ENCODE data around the gene CARD14.

CARD14 gene

DNA sequence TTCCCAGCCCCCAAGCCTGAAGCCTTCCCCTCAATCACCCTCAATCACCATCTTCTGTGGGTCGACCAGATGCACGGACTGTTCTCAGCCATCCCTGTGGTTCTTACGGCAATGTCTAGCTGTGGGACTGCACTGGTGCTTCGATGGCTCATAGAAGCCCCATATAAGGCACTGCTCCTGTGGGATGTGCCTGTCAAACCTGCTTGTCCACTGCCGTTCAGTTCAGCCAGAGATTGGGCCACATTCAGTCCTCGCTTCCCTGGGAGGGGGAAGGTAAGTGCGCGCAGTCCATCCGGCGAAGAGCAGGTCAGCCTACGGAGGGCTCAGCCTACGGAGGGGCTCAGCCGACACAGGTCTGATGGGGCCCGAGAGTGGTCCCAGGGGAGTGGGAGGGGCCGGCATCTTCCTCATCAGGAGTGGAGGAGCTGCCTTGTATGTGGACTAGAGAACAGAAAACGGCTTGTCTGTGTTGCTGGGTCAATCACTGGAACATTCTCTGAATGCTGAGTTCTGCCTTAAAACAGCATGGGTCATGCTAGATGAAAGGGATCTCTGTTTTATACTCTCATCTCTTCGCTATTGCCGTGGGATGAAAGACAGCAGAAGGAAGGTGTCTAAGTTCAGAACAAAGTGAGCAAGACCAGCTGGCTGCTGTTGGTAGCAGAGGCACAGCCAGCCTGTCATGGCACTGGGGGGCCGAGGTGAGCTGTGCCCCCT lies at the start of gene CARD14:
TSS of gene CARD14 (plus strand) at position 247 of the 717 bp plus-strand sequence. CDS start 11,409 bp downstream, outside the sequence.
- in situ Hi-C loops (cut with HindIII; ENCODE audit: low sequenced_read_pairs) = loop anchor here (5.0 kb wide), 1 partner anchor 78 kb away; no protein-coding TSS in a partner anchor
- TF ChIP-seq, protein P1, sequence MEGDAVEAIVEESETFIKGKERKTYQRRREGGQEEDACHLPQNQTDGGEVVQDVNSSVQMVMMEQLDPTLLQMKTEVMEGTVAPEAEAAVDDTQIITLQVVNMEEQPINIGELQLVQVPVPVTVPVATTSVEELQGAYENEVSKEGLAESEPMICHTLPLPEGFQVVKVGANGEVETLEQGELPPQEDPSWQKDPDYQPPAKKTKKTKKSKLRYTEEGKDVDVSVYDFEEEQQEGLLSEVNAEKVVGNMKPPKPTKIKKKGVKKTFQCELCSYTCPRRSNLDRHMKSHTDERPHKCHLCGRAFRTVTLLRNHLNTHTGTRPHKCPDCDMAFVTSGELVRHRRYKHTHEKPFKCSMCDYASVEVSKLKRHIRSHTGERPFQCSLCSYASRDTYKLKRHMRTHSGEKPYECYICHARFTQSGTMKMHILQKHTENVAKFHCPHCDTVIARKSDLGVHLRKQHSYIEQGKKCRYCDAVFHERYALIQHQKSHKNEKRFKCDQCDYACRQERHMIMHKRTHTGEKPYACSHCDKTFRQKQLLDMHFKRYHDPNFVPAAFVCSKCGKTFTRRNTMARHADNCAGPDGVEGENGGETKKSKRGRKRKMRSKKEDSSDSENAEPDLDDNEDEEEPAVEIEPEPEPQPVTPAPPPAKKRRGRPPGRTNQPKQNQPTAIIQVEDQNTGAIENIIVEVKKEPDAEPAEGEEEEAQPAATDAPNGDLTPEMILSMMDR (IDR thresholded peaks at IDR 0.05; ENCODE audit: low read depth, low read length, missing control alignments) = no peak

DNA sequence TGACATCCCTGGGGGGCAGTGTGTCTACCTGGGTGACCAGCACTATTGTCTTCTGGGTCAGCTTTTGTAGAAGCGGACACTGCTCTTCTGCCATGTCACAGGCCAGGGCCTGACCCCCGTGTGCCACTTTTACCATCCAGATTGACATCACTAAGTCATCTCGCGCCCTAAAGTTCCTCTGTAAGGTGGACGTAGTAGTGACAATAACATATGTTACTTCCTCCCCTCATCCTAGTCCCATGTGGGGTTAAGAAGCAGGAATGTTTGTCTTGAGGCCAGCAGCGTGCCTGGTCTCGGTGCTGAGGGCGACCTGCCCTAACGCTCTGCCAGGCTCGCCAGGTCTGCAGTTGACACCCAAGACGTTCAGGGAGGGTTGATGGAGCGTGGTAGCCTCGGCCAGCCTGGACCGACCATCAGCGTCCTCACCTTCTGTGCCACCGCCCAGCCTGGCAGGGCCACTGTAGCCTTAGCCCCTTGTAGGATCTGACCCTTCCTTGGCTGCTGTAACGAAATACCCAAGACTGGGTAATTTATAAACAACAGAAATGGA lies 47.7 kb upstream of the CARD14 start:
- in situ Hi-C loops (cut with HindIII; ENCODE audit: low sequenced_read_pairs) = no loop called here
- TF ChIP-seq, protein P1 (IDR thresholded peaks at IDR 0.05; ENCODE audit: low read depth, low read length, missing control alignments) = no peak
- no peak for DNase-seq (ENCODE audit: low read depth)
- no peak overlapping the region for H3K4me3 ChIP-seq (ENCODE audit: low read depth, low read length)

More for the DNA sequence above, at the start of gene CARD14:
- H3K4me3 ChIP-seq (ENCODE audit: low read depth, low read length) = no peak within 1 kb of the TSS
- no peak for DNase-seq (ENCODE audit: low read depth)

DNA sequence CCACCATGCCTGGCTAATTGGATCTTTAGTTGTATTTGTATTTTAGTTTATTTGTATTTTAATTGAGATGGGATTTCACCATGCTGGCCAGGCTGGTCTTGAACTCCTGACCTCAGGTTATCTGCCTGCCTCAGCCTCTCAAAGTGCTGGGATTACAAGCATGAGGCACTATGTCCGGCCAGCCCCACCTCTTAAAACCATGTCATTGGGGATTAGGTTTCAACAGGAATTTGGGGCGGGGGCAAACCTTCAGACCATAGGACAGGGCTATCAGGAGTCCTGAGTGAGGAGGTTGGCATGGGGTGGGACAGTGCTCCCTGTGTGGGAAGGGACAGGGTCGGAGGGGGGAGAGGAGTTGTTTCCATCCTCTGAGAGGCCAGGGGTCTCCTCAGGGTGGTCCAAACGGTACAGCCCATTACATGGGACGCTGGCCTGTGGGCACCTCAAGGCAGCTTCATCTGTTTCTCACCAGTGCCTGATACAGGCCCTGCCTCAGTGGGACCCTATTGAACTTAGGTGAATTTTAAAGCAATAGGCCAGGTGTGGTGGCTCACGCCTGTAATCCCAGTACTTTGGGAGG lies 46.8 kb upstream of the CARD14 start:
- no peak for DNase-seq (ENCODE audit: low read depth)
- H3K4me3 ChIP-seq (ENCODE audit: low read depth, low read length) = no peak overlapping the region
- in situ Hi-C loops (cut with HindIII; ENCODE audit: low sequenced_read_pairs) = no loop called here
- TF ChIP-seq, protein P1 (IDR thresholded peaks at IDR 0.05; ENCODE audit: low read depth, low read length, missing control alignments) = no peak

DNA sequence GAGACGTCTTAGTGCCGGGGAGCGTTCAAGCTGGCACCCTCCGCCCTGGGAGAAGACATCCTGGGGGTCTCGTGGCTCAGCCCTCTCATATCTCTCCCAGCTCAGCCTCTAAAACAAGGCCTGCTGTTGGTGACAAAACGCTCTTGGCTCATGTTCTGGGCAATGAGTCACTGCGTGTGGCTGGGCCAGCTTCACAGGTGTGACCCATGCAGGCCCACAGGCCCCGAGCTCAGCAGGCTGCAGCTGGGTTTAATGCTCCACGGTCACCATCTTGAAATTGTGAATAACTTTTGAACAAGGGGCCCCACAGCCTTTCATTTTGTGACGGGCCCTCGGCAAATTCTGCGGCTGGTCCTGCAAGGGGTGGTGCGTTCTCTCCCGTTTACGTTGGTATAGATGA lies 46.0 kb upstream of the CARD14 start:
- TF ChIP-seq, protein P1 (IDR thresholded peaks at IDR 0.05; ENCODE audit: low read depth, low read length, missing control alignments) = no peak
- H3K4me3 ChIP-seq (ENCODE audit: low read depth, low read length) = no peak overlapping the region
- peak; percentile 60 for DNase-seq (ENCODE audit: low read depth)
- in situ Hi-C loops (cut with HindIII; ENCODE audit: low sequenced_read_pairs) = no loop called here

DNA sequence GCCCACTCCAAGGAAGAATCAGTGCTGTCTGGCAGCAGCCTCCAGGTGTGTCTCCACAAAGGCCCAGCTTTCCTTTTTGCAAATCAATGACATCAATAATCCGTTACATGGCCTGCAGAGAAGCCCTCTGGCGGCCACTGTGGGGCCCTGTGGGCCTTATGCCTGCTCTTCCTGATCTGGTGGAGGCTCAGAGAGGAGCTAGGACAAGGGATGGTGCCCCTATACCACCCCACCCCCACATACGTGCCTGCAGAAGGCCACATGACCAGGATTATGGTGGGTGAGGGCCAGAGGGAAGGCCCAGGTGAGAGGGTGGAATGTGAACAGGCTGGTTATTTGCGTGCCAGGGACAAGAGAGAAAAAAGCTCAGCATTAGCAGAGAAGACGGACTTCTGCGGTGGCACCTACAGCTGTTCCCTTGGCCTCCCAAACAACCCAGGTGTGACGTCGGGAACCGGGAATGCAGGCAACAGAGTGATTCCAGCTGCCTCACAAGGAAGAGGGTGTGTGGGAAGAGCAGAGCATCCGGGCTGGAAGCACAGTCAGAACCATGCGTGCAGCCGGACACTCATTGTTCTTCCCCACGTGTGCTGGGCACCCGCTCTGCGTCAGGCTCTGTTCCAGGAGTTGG lies 45.4 kb upstream of the CARD14 start:
- H3K4me3 ChIP-seq (ENCODE audit: low read depth, low read length) = no peak overlapping the region
- no peak for DNase-seq (ENCODE audit: low read depth)
- in situ Hi-C loops (cut with HindIII; ENCODE audit: low sequenced_read_pairs) = no loop called here
- TF ChIP-seq, protein P1 (IDR thresholded peaks at IDR 0.05; ENCODE audit: low read depth, low read length, missing control alignments) = peak; percentile 49

DNA sequence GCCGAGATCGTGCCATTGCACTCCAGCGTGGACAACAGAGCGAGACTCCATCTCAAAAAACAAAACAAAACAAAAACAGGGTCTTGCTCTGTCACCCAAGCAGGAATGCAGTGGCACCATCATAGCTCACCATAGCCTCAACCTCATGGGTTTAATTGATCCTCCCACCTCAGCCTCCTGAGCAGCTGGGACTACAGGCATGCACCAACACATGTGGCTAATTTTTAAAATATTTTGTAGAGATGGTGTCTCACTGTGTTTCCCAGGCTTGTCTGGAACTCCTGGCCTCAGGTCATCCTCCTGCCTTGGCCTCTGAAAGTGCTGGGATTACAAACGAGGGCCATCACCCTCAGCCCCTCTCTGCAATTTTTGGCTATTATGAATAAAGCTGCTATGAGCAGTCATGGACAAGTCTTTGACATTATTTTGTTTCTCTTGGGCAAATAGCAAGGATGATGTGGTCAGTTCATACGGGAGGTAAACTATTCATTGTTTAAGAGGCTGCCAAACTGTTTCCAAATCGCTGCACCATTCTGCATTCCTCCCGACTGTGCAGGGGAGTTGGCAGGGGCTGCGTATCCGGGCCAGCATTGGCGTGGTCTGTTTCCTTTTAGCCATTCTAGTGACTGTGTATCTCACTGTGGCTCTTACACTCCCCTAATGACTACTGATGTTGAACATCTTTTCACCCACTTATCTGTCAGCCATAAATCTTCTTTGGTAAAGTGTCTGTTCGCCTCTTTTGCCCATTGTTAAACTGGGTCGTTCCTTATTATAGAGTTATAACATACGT lies 44.0 kb upstream of the CARD14 start:
- TF ChIP-seq, protein P1 (IDR thresholded peaks at IDR 0.05; ENCODE audit: low read depth, low read length, missing control alignments) = no peak
- peak; percentile 92 for DNase-seq (ENCODE audit: low read depth)
- in situ Hi-C loops (cut with HindIII; ENCODE audit: low sequenced_read_pairs) = no loop called here
- H3K4me3 ChIP-seq (ENCODE audit: low read depth, low read length) = no peak overlapping the region

Measured in astrocyte of the cerebellum (primary cell).